ENCODE measurements around the gene DND1.

DNA sequence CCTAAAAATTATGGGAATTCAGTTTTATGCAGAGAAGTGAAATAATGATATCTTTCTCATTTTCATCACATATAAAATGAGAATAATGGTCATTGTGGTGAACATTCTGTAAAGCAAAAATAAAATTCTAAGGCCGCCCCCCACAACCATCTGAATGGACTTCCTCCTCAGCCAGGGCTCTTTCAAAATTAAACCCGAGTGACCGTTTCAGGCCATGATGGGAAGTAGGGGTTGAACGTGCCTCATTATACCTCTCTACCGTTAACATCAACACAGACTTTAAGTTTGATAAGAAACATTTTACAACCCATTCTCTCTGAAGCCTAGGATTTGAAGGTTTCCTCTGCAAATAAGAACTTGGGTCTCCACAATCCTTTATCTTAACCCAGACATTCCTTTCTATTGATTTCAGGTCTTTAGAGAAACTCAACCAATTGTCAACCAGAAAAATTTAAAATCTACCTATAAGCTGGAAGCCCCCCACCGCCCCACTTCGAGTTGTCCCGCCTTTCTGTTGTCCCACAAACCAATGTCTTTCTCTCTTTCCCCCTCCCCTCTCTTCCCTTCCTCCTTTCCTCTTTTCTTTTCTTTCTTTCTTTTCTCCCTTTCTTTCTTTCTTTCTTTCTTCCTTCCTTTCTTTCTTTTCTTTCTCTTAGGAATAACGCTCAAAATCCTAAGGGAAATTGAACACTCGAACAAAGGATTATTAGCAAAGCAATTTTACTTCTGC is 35.8 kb downstream of the DND1 start:
- no peak for TF ChIP-seq EZH2 (IDR thresholded peaks at IDR 0.05; ENCODE audit: low read length)
- TF ChIP-seq, protein P1, sequence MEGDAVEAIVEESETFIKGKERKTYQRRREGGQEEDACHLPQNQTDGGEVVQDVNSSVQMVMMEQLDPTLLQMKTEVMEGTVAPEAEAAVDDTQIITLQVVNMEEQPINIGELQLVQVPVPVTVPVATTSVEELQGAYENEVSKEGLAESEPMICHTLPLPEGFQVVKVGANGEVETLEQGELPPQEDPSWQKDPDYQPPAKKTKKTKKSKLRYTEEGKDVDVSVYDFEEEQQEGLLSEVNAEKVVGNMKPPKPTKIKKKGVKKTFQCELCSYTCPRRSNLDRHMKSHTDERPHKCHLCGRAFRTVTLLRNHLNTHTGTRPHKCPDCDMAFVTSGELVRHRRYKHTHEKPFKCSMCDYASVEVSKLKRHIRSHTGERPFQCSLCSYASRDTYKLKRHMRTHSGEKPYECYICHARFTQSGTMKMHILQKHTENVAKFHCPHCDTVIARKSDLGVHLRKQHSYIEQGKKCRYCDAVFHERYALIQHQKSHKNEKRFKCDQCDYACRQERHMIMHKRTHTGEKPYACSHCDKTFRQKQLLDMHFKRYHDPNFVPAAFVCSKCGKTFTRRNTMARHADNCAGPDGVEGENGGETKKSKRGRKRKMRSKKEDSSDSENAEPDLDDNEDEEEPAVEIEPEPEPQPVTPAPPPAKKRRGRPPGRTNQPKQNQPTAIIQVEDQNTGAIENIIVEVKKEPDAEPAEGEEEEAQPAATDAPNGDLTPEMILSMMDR (optimal IDR thresholded peaks at IDR 0.05 in 1 of 3, IDR thresholded peaks at IDR 0.05 in 1 of 3, conservative IDR thresholded peaks at IDR 0.05 in 1 of 3; ENCODE audit: extremely low read depth in 1 of 3, insufficient read depth in 2 of 3, low read length in 3 of 3) = no peak
